Mesenchymal stem cell (in vitro differentiated cells and primary cell): Measurements from ENCODE around the gene ADAMTS17.

Experiments
- DNase-seq: peaks from one replicate; pipeline ENCODE4 v3.0.0-alpha.2; 2013
- H2AFZ ChIP-seq: one replicate; pipeline ENCODE4 v1.6.1; 2013; ENCODE audit warnings: low read depth, mild to moderate bottlenecking, control low read depth, inconsistent platforms, low read length, moderate library complexity
- H2AK5ac ChIP-seq: 2 replicates; pipeline ENCODE4 v1.6.1; 2013; ENCODE audit warnings: low read length, moderate library complexity, mild to moderate bottlenecking, inconsistent platforms; ENCODE audit not compliant: severe bottlenecking
- H2BK120ac ChIP-seq: one replicate; pipeline ENCODE4 v1.6.1; 2013; ENCODE audit warnings: low read depth, mild to moderate bottlenecking, inconsistent platforms, low read length, moderate library complexity
- H2BK12ac ChIP-seq, 2 experiments: one replicate each; pipeline ENCODE4 v1.6.1; 2013; ENCODE audit warnings: inconsistent platforms in 2 of 2, low read length in 2 of 2, mild to moderate bottlenecking in 2 of 2, moderate library complexity in 2 of 2, control low read depth in 1 of 2
- H2BK15ac ChIP-seq: one replicate; pipeline ENCODE4 v1.6.1; 2013; ENCODE audit warnings: mild to moderate bottlenecking, low read depth, inconsistent platforms; ENCODE audit not compliant: poor library complexity, severe bottlenecking
- H2BK5ac ChIP-seq: 2 replicates; pipeline ENCODE4 v1.6.1; 2013; ENCODE audit warnings: low read depth, mild to moderate bottlenecking, low read length, control low read depth, inconsistent platforms; ENCODE audit not compliant: poor library complexity, severe bottlenecking
- H3K14ac ChIP-seq, 2 experiments: one replicate each; pipeline ENCODE4 v1.6.1; 2013; ENCODE audit warnings: inconsistent platforms in 2 of 2, low read length in 2 of 2, control low read depth in 1 of 2, mild to moderate bottlenecking in 1 of 2, moderate library complexity in 1 of 2
- H3K18ac ChIP-seq, 2 experiments: one replicate each; pipeline ENCODE4 v1.6.1; 2013; ENCODE audit warnings: inconsistent platforms in 2 of 2, low read length in 2 of 2, control low read depth in 1 of 2, low read depth in 1 of 2, mild to moderate bottlenecking in 1 of 2
- H3K23ac ChIP-seq, 2 experiments: one replicate each; pipeline ENCODE4 v1.6.1; 2013; ENCODE audit warnings: inconsistent platforms in 2 of 2, low read length in 2 of 2, mild to moderate bottlenecking in 2 of 2, moderate library complexity in 2 of 2, control low read depth in 1 of 2
- H3K27ac ChIP-seq: 2 replicates; pipeline ENCODE4 v1.5.1; 2013; ENCODE audit warnings: mild to moderate bottlenecking, moderate library complexity, low read length, control low read depth, inconsistent platforms; ENCODE audit not compliant: poor library complexity, severe bottlenecking
- H3K27me3 ChIP-seq, 2 experiments: 2 replicates each; pipeline versions ENCODE4 v1.6.1 to v1.7.0; 2013; ENCODE audit warnings: low read length in 2 of 2, mild to moderate bottlenecking in 2 of 2, moderate library complexity in 2 of 2, control low read depth in 1 of 2, inconsistent platforms in 1 of 2; ENCODE audit not compliant: control insufficient read depth in 1 of 2, insufficient read depth in 1 of 2
- H3K36me3 ChIP-seq, 2 experiments: 2 replicates each; pipeline versions ENCODE4 v1.6.1 to v1.7.0; 2013; ENCODE audit warnings: low read length in 2 of 2, control low read depth in 1 of 2, inconsistent platforms in 1 of 2, low read depth in 1 of 2, mild to moderate bottlenecking in 1 of 2; ENCODE audit not compliant: insufficient read depth in 2 of 2, control insufficient read depth in 1 of 2
- H3K4ac ChIP-seq, 2 experiments: one replicate each; pipeline ENCODE4 v1.6.1; 2013; ENCODE audit warnings: inconsistent platforms in 2 of 2, low read length in 2 of 2, mild to moderate bottlenecking in 2 of 2, moderate library complexity in 2 of 2, control low read depth in 1 of 2, low read depth in 1 of 2
- H3K4me1 ChIP-seq: 2 replicates; pipeline ENCODE4 v1.6.1; 2013; ENCODE audit warnings: low read depth, low read length, control low read depth; ENCODE audit not compliant: control insufficient read depth, insufficient read depth
- H3K4me2 ChIP-seq: 2 replicates; pipeline ENCODE4 v1.6.1; 2013; ENCODE audit warnings: low read length, mild to moderate bottlenecking, inconsistent platforms; ENCODE audit not compliant: poor library complexity, severe bottlenecking
- H3K4me3 ChIP-seq, 2 experiments: 2 replicates each; pipeline versions ENCODE4 v1.5.1 to v1.7.0; 2013; ENCODE audit warnings: low read length in 2 of 2, mild to moderate bottlenecking in 2 of 2, control low read depth in 1 of 2, low read depth in 1 of 2; ENCODE audit not compliant: insufficient read depth in 1 of 2
- H3K79me1 ChIP-seq: replicated peaks from 2 replicates; pipeline ENCODE4 v1.6.1; 2013; ENCODE audit warnings: mild to moderate bottlenecking, control low read depth, low read length, inconsistent platforms; ENCODE audit not compliant: poor library complexity, severe bottlenecking
- H3K9ac ChIP-seq: 2 replicates; pipeline ENCODE4 v1.7.0; 2013; ENCODE audit warnings: mild to moderate bottlenecking, low read length, moderate library complexity
- H3K9me3 ChIP-seq: 2 replicates; pipeline ENCODE4 v1.7.0; 2013; ENCODE audit warnings: mild to moderate bottlenecking, low read length; ENCODE audit not compliant: control insufficient read depth
- H4K8ac ChIP-seq: one replicate; pipeline ENCODE4 v1.6.1; 2013; ENCODE audit warnings: inconsistent platforms, mild to moderate bottlenecking, low read length, moderate library complexity
- H4K91ac ChIP-seq: one replicate; pipeline ENCODE4 v1.6.1; 2013; ENCODE audit warnings: mild to moderate bottlenecking, low read length, inconsistent platforms
- WGBS: methylation state at CpG from one replicate; pipeline ENCODE4 v1.1.7; 2013; ENCODE audit warnings: mixed read lengths; 5-methylcytosine and 5-hydroxymethylcytosine counted together

Gene ADAMTS17

GRCh38 chr15:100222349-100222715, 119.4 kb downstream of the ADAMTS17 start:
- 59% methylated on average over 7 of the region's 8 CpGs for WGBS
- Histone ChIP-seq H2BK15ac (no peak overlapping the region), H3K36me3 (no peaks in the 10 kb centered on the region), H3K14ac (no peak overlapping the region), H3K4ac (no peak overlapping the region), H4K8ac (no peak overlapping the region), H3K79me1 (no peaks in the 10 kb centered on the region), H2BK12ac (no peak overlapping the region), H2AFZ (no peak overlapping the region), H2BK5ac (no peak overlapping the region), H2AK5ac (no peak overlapping the region), H3K27ac (no peak overlapping the region), H3K18ac (no peak overlapping the region), H3K4me3 (no peak overlapping the region), H3K9me3 (no peaks in the 10 kb centered on the region), H3K27me3 (no peaks in the 10 kb centered on the region), H2BK120ac (no peak overlapping the region), H3K4me2 (no peak overlapping the region), H3K23ac (no peak overlapping the region), H4K91ac (no peak overlapping the region), H3K9ac (no peak overlapping the region), H3K4me1 (no peaks in the 10 kb centered on the region)
- no peak for DNase-seq

GRCh38 chr15:100221471-100222348, 120.1 kb downstream of the ADAMTS17 start:
- Histone ChIP-seq H3K4me2 (no peak overlapping the region), H3K4me3 (no peak overlapping the region), H4K91ac (no peak overlapping the region), H3K18ac (no peak overlapping the region), H3K9ac (no peak overlapping the region), H3K4me1 (no peaks in the 10 kb centered on the region), H2BK5ac (no peak overlapping the region), H4K8ac (no peak overlapping the region), H2BK120ac (no peak overlapping the region), H3K27ac (no peak overlapping the region), H2AK5ac (no peak overlapping the region), H3K23ac (no peak overlapping the region), H3K9me3 (no peaks in the 10 kb centered on the region), H3K79me1 (no peaks in the 10 kb centered on the region), H3K4ac (no peak overlapping the region), H2AFZ (no peak overlapping the region), H3K27me3 (no peaks in the 10 kb centered on the region), H2BK12ac (no peak overlapping the region), H3K14ac (no peak overlapping the region), H2BK15ac (no peak overlapping the region), H3K36me3 (no peaks in the 10 kb centered on the region)
- 87% methylated on average over 21 of the region's 22 CpGs for WGBS
- no peak for DNase-seq

- Histone ChIP-seq H3K23ac (no peak overlapping the region), H3K27ac (no peak overlapping the region), H3K9ac (no peak overlapping the region), H2BK12ac (no peak overlapping the region), H3K14ac (no peak overlapping the region), H4K8ac (no peak overlapping the region), H2AFZ (no peak overlapping the region), H4K91ac (no peak overlapping the region), H3K79me1 (no peaks in the 10 kb centered on the region), H3K36me3 (no peaks in the 10 kb centered on the region), H3K27me3 (no peaks in the 10 kb centered on the region), H3K4me2 (no peak overlapping the region), H2BK5ac (no peak overlapping the region), H2BK15ac (no peak overlapping the region), H3K9me3 (no peaks in the 10 kb centered on the region), H3K4ac (no peak overlapping the region), H3K4me3 (no peak overlapping the region), H2BK120ac (no peak overlapping the region), H3K4me1 (no peaks in the 10 kb centered on the region), H2AK5ac (no peak overlapping the region), H3K18ac (no peak overlapping the region)
- WGBS: 73% methylated on average over 14 of the region's 14 CpGs
- DNase-seq: no peak
These were observed 121.6 kb downstream of the ADAMTS17 start for GRCh38 chr15:100220058-100220768.

DNA sequence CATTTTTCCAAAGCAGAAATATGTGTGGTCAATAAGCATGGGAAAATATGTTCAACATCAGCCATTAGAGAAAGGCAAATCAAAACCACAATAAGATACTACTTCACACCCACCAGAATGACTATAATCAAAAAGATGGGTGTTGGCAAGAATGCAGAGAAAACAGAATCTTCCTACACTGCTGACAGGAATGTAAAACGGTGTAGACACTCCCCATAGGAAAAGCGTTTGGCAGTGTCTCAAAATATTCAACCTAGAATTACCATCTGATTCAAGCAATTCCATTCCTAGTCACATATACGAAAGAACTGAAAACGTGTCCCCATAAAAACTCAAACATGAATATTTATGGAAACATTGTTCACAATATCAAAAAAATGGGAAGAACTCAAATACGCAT, 123.3 kb downstream of the ADAMTS17 start:
- no peak overlapping the region for H3K27ac ChIP-seq
- no peak for DNase-seq
- H3K14ac ChIP-seq: no peak overlapping the region
- no peak overlapping the region for H2BK5ac ChIP-seq
- no peaks in the 10 kb centered on the region for H3K79me1 ChIP-seq
- H3K27me3 ChIP-seq: no peaks in the 10 kb centered on the region
- H2BK15ac ChIP-seq: no peak overlapping the region
- no peak overlapping the region for H3K9ac ChIP-seq
- H2BK12ac ChIP-seq: no peak overlapping the region
- no peak overlapping the region for H3K23ac ChIP-seq
- H3K4ac ChIP-seq: no peak overlapping the region
- 70% methylated on average over 5 of the region's 5 CpGs for WGBS
- no peak overlapping the region for H4K91ac ChIP-seq
- H3K18ac ChIP-seq: no peak overlapping the region
- no peaks in the 10 kb centered on the region for H3K36me3 ChIP-seq
- H2AFZ ChIP-seq: no peak overlapping the region
- no peak overlapping the region for H2BK120ac ChIP-seq
- no peaks in the 10 kb centered on the region for H3K9me3 ChIP-seq
- H4K8ac ChIP-seq: no peak overlapping the region
- no peak overlapping the region for H2AK5ac ChIP-seq
- H3K4me1 ChIP-seq: no peaks in the 10 kb centered on the region
- H3K4me3 ChIP-seq: no peak overlapping the region
- H3K4me2 ChIP-seq: no peak overlapping the region
